Dermis blood vessel endothelial cell (primary cell): ENCODE measurements around the gene PON2. TPM values are rescaled to one million over a fixed set of nuclear protein-coding genes. Genes with fewer than 3 reads are reported as not detected.
"Not testable (repeated sequence)": the region's sequence is repeated elsewhere in the genome, so short reads cannot be mapped to it uniquely, and the experiment has no call there.

ENCODE experiments used
- DNase-seq: peaks from one replicate; pipeline ENCODE4 v3.0.0; 2010
- total RNA-seq: library from RNA; depleted of rRNA; stranded (reverse); fragments of >200 nt; gene quantifications from 2 replicates; pipeline ENCODE4 v1.2.3, GENCODE V29; 2014

Gene PON2
- 203 and 207 TPM in 2 replicates for total RNA-seq

- peak; percentile 90 for DNase-seq
Measured at GRCh38 chr7:95434557-95435421, at the start of gene PON2. PON2 (minus strand) TSS chr7:95435028; CDS start chr7:95434951, 77 bp downstream.

DNA sequence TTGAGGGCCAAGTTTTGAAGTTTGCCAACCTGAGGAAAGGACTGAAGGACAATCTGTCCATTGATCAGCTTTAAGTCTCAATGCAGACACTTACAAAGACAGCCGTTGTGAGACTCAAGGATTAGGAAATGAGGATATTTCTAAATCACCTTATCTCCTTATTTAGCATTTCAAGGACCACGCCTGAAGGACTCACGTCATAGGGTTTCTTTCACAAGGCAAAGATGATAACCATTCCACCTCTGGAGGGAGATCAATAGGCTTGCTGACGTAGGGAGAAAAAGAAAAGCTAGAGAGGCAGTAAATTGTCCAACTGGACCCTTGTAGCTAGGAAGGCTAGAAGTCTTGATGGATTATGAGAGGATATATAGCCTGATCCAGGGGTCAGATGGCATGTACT, 47.6 kb upstream of the PON2 start:
- DNase-seq: no peak

DNA sequence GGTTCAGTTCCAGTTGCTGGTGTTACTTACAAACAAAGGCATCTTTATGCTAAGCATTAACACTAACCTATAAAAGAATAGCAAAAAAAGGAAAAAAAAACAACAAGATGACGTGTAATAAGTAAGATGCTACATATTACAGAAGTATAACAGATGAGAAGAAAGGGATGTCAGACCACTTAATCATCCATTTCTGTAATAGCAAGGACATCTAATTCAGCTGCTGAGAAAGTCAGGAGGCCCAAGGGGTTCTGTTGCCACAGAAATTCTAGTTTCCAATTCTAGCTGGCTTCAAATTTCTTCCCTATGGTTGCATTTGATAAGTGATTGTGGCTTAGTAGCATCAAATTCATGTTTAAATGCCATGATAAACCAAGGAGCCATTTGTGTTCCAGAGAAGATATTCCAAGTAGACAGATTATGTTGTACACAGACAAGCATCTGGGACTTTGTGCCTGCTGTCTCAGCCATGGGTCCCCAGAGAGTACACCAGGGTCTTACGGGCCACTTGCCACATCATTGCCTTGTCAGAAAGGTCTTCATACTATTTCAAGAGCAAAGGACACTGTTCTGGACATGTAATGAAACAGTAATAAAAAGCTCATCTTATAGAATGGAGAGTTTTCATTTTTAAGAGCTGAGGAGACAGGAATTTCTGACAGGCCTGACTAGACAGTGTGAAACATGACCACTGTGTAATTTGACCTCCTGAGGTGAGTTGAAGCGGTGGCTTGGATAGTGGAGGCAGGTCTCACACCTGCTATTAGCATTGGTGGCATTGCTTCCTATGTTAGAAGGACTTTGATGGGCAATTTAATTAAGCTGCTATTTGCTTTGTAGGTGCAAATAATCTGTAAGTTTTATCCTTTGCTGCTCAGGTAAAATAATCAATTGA, 46.7 kb upstream of the PON2 start:
- DNase-seq: no peak

DNA sequence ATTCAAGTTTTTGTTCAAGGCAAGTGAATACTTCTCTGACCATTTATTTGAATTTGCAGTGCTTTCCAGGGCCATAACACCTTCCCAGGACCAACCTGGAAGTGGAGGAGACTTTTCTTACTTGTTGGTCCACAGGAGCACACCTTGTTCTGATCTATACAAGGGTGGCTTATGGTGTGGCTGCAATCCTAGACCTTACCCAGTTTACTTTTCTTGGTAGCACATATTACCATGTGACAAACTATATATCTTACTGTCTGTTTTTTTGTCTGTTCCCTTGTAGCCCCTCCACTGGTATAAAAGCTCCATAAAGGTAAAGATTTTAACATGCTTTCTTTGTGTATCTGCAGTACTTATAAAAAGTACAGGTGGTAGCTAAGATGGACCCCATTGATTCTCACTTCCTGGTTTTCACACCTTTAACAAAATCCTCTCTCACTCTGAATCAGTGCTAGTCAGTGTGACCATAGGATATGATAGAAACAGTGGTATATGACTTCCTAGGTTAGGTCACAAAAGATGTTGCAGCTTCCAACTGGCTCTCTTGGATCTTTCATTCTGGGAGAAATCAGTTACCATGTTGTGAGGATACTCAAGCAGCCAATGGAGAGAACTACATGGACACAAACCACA, 45.3 kb upstream of the PON2 start:
- DNase-seq: no peak

DNA sequence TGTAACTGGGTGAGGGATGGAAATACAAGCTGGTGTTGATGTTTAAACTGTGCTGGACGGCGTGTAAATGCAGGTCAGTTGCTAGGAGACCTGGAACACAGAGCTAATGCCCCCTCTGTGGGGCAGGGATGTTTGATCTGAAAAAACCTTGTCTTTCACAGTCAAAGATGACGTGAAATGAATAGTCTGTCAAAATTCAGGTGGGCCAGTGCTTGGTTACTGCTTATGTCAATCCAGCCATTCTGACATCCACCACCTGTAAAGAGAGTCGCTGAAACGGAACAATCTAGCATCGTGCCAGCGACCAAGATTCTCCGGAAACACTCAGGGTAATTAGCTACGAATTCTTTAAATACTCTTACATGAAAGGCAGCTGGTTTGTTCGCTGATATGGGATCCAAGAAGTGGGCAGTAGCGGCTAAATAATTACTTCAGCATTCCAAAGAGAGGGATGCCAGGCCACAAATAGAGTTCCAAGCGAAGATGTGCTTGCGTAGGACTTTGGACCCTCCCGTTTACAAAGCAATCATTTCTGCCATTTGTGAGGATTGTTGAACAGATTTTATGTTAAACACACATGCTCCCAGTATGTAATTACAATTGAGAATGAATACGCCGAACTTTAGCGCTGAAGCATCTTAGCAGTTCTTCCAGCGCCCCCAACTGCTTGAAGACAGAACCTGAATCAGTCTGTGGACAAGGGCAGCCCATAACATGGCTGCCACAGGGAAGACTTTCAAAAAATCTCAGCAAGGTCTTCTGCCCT, 43.6 kb upstream of the PON2 start:
- DNase-seq: peak; percentile 42

- peak; percentile 86 for DNase-seq
Measured at GRCh38 chr7:95476904-95477594, 42.2 kb upstream of the PON2 start.

- DNase-seq: peak; percentile 21
Measured at GRCh38 chr7:95476072-95476847, 41.4 kb upstream of the PON2 start.

DNA sequence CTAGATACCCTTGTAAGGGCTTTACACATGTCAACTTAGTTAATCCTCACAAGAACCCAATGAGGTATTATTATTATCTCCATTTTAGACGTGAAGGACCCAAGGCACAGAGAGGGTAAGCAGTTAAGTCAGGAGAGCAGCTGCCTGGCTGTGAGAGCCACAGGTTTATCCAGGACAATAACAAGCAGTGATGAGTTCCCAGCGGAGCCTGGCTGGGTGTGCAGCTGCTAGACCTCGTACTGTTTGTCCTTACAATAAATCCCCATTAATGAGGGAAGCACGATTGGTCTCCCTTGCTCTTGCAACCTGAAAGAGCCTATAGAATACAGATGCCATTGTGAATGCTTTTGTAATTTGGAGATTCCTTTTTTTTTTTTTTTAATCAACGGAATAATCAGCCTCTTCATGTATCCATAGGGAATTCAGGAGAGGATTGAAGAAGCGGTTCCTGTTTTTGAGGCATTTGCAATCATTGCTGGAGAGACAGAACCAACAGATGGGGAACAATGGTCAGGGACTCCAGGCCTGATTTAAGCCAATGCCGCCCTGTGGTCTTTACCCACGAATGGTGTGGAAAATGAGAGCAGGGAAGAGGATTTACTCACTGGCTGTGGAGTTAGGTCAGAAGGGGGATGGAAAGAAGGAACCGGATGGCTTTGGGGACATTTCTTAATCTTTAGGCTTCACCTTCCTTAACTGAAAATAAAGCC, 38.6 kb upstream of the PON2 start:
- DNase-seq: no peak

- peak; percentile 15 for DNase-seq
Measured at GRCh38 chr7:95472581-95473161, 37.8 kb upstream of the PON2 start.

DNA sequence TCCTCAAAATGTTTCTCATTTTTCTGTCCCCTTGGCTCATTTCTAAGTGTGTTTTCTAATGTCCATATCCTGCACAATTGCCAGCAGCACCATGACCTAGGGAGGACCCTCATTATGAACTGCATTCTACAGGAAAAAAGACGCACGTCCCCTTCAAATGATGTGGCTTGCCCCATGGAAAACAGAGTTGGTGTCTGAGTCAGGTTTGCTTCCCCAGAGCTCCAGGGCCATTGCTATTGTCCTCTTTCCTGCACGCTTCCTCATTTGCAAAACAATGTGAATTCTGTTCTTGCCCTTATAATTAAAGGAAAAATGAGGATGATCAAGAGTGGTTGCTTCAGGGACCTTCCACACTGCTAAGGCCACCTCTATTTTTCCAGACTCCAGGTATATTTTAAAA, 36.2 kb upstream of the PON2 start:
- peak; percentile 87 for DNase-seq

- DNase-seq: peak; percentile 88
Measured at GRCh38 chr7:95470452-95470851, 35.6 kb upstream of the PON2 start.

DNA sequence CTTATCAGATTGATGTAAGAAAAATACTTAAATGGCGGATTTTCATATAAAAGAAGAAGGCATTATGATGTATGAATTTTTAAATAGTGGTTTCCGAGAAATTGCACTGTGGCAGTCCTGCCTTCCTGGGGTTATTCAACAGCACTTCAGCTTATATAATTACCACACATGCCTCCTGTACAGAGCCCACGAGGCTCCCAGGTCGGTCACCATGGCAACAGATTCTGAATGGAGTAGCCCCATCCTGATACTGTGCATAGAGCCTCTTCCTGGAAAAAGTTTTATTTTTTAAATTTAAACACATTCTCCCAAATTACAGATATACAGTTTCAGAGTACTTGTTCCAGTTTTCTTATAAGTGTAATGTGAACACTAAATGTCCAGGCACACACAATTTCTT, 35.0 kb upstream of the PON2 start:
- peak; percentile 44 for DNase-seq

GRCh38 chr7:95469187-95469586, 34.4 kb upstream of the PON2 start:
- DNase-seq: peak; percentile 19

GRCh38 chr7:95467912-95468607, 33.2 kb upstream of the PON2 start:
- no peak for DNase-seq

DNA sequence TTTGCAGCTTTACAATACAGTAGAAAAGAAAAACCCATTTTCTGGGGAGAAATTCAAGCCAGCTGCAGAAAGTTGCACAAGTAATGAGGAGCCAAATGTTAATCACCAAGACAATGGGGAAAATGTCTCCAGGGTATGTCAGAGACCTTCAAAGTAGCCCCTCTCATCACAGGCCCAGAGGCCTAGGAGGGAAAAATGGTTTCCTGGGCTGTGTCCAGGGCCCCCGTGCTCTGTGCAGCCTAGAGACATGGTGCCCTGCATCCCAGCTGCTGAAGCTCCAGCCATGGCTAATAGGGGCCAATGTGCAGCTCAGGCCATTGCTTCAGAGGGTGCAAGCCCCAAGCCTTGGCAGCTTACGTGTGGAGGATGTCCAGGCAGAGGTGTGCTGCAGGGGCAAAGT, 25.8 kb upstream of the PON2 start:
- DNase-seq: not testable (repeated sequence)

GRCh38 chr7:95457947-95458346, 23.1 kb upstream of the PON2 start:
- DNase-seq: no peak

DNA sequence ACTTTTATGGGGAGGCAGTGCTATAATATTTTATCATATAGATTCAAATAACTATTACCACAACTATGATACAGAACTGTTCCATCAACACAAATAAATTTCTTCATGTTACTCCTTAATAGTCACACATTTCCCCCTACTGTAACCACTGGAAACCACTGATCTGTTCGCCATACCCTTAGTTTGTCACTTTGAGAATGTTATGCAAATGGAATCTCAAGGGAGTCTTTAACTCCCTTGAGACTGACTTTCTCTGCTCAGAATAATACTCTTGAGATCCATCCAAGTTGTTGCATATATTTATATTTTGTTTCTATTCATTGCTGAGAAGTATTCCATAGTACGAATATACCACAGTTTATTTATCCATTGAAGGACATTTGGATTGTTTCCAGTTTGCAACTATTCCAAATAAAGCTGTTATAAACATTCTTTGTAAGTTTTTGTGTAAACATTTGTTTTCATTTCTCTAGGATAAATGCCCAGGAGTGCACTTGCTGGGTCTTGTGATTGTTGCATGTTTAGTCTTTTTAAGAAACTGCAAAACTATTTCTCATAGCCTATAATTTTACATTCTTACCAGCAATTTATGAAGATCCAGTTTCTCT, 19.7 kb upstream of the PON2 start:
- DNase-seq: no peak

DNA sequence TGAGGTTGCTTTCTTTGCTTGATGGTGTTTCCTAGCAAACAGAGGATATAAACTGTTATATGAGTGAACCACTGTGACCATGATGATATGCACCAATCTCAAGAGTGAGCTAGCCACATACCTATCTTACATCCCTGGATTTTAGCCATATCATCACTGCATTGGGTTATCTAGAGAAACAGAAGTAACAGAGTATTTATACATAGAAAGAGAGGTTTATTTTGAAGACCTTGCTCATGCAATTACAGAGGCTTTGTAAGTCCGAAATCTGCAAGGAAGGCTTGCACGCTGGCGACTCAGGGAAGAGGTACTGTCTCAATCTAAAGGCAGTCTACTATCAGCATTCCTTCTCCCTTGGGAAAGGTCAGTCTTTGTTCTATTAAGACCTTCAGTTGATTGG, 11.8 kb upstream of the PON2 start:
- no peak for DNase-seq

GRCh38 chr7:95444796-95445195, 10.0 kb upstream of the PON2 start:
- DNase-seq: no peak
